ENCODE results near the gene PARD3.

GRCh38 chr10:34778237-34778636 lies 36.9 kb downstream of the PARD3 start:
- TF ChIP-seq MAX (IDR thresholded peaks at IDR 0.05; ENCODE audit: insufficient read depth, insufficient read length) (no peak), POLR2AphosphoS5 (IDR thresholded peaks at IDR 0.05; ENCODE audit: insufficient read depth, low read depth, low read length) (no peak), CTCF (IDR thresholded peaks at IDR 0.05; ENCODE audit: extremely low read depth in 1 of 2, insufficient read depth in 1 of 2, low read depth in 1 of 2, low read length in 2 of 2) (no peak), EZH2 (IDR thresholded peaks at IDR 0.05; ENCODE audit: borderline replicate concordance, low read depth, low read length, severe bottlenecking) (no peak), POLR2A (IDR thresholded peaks at IDR 0.05; ENCODE audit: low read depth, low read length) (no peak), JUN (IDR thresholded peaks at IDR 0.05; ENCODE audit: borderline replicate concordance, insufficient read depth, insufficient read length, low read depth) (no peak)
